Measurements from ENCODE around the gene ZNF335.

DNA sequence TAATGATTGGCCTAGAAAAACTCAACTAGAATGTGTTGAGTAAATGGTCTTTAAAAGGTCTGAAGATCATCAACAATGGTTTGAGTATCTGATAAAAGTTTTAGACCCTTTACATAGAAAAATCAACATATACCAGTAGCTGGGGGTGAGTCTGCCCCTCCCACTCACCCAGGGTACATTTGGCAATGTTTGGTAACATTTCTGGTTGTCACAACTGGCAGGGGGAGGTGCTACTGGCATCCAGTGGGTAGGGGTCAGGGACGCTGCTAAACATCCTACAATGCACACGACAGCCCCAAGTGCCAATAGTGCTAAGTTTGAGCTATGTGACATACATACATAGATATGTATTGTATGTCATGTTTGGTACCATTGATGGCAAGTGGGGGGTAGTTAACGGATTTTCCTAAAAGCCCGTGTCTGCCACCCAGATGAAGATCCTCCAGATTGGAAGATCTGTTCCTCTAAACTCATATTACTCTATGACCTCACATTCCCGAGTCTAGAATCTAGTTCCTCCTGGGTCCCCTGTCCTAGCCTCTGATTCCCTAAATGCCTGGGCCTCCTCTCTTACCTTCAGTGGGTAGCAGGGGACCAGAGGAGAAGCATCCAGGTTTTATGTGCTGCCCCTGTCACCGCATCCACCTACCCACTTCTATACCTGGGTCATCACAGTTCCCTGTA lies 34.2 kb upstream of the ZNF335 start:
- no peak for TF ChIP-seq POLR2A (IDR thresholded peaks at IDR 0.05)
- TF ChIP-seq, protein P1, sequence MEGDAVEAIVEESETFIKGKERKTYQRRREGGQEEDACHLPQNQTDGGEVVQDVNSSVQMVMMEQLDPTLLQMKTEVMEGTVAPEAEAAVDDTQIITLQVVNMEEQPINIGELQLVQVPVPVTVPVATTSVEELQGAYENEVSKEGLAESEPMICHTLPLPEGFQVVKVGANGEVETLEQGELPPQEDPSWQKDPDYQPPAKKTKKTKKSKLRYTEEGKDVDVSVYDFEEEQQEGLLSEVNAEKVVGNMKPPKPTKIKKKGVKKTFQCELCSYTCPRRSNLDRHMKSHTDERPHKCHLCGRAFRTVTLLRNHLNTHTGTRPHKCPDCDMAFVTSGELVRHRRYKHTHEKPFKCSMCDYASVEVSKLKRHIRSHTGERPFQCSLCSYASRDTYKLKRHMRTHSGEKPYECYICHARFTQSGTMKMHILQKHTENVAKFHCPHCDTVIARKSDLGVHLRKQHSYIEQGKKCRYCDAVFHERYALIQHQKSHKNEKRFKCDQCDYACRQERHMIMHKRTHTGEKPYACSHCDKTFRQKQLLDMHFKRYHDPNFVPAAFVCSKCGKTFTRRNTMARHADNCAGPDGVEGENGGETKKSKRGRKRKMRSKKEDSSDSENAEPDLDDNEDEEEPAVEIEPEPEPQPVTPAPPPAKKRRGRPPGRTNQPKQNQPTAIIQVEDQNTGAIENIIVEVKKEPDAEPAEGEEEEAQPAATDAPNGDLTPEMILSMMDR (IDR thresholded peaks at IDR 0.05), result no peak

Measured in vagina (tissue), 2 donors.